Rectal smooth muscle tissue (tissue), 1 donor: ENCODE results near the gene RRN3.
A peak's percentile ranks its signal among the peaks of the same experiment; 100 is the strongest.
"Not testable (repeated sequence)": the region's sequence is repeated elsewhere in the genome, so short reads cannot be mapped to it uniquely, and the experiment has no call there.

ENCODE experiments used
- H3K27ac ChIP-seq: one replicate; pipeline ENCODE4 v1.7.0; 2013; ENCODE audit warnings: low read depth, low read length, inconsistent platforms
- H3K27me3 ChIP-seq: one replicate; pipeline ENCODE4 v1.7.0; 2013; ENCODE audit warnings: low read length; ENCODE audit not compliant: control insufficient read depth, insufficient read depth
- H3K36me3 ChIP-seq: one replicate; pipeline ENCODE4 v1.7.0; 2013; ENCODE audit warnings: low read length; ENCODE audit not compliant: control insufficient read depth, insufficient read depth
- H3K4me1 ChIP-seq: one replicate; pipeline ENCODE4 v1.7.0; 2013; ENCODE audit warnings: low read length; ENCODE audit not compliant: control insufficient read depth, insufficient read depth
- H3K4me3 ChIP-seq: one replicate; pipeline ENCODE4 v1.7.0; 2013; ENCODE audit warnings: low read length
- H3K9ac ChIP-seq: one replicate; pipeline ENCODE4 v1.7.0; 2013; ENCODE audit warnings: low read length

RRN3 gene

DNA sequence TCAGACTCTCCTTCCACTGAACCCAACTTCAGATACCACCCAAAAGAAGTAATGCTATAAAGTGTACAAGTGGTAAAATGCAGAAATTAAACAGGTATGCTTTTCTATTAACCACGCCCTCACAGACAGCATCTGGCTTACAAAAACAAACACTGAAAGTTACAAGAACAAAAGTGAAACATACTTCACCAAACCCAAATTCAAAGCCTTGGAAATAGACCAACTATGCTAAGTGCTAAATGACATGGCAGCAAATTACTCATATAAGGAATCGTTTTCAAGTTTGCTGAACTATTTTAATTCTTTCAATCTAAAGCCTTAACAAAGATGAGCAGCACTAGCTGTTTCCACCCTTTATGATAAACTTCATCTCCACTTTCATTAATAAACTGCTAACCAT, 17.9 kb downstream of the RRN3 start:
- H3K36me3 ChIP-seq, H3K4me3 ChIP-seq, H3K27me3 ChIP-seq, H3K9ac ChIP-seq, H3K27ac ChIP-seq, H3K4me1 ChIP-seq: not testable (repeated sequence)

DNA sequence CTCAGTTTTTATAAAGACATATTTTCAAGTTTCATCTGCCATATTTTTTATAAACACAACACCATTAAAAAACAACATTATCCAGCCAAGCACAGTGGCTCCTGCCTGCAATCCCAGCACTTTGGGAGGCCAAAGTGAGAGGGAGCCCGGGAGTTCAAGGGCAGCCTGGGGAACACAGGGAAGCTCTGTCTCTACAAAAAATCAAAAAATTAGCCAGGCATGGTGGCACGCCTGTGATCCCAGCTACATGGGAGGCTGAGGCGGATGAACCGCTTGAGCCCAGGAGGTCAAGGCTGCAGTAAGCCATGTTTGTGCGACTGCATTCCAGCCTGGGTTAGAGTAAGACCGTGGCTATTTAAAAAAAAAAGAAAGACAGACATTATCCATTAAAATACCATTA, 21.0 kb downstream of the RRN3 start:
- Histone ChIP-seq H3K27me3 (no peaks in the 10 kb centered on the region), H3K36me3 (peaks cover 7% of the 10 kb centered on the region), H3K4me3 (no peak overlapping the region), H3K9ac (no peak overlapping the region), H3K4me1 (no peaks in the 10 kb centered on the region), H3K27ac (no peak overlapping the region)

DNA sequence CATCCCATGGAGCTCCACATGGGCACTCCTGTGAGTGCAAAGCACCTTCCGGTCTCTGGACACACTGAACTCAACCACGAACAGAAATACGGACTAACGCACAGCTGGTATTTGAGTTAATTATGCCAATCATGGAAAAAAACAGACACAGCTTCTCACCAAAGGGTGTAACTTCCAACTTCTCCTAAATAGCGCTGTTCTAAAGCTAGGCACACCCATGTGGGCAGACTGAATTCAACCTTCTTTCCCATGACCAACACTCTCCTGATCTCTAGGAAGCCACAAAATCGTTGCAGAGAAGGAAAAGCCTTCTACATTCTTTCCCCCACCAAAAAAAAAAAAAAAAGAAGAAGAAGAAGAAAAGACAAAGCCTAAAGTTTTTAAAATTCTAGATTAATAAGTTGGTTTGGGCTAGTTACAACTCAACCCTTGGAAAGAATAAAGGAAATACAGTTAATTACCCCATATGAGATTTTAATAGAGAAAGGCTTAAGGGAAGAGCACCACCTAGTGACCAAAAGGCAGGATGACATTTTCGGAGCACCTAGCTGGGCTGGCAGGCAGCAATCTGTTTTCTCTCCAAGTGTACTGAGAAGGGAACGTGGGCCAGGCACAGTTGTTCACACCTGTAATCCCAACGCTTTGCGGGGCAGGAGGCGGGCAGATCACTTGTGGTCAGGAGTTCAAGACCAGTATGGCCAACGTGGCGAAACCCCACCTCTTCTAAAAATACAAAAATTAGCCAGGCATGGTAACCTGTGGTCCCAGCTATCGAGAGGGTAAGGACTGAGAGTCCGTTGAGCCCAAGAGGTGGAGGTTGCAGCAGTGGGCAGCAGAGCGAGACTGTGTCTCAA, 21.9 kb downstream of the RRN3 start:
- H3K9ac ChIP-seq, H3K27me3 ChIP-seq, H3K36me3 ChIP-seq, H3K4me3 ChIP-seq, H3K27ac ChIP-seq, H3K4me1 ChIP-seq: not testable (repeated sequence)

DNA sequence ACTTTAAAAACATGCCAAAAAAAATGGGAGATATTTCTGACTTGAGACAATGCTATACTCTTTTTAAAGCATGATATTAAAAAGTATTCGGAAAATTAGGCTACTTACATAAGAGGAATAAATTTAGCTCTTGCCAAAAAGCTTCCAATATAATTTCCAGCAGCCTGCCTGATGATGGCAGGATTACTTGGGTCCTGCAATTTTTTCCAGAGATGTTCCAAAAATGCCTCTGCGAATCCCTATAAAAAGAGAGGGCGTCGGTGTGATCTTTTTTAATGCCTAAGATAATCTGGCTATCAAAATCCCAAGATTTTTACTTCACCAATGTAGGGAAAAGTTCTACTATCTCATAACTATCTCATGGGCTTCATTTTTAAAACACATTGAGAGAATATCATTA, 23.1 kb downstream of the RRN3 start:
- H3K4me1 ChIP-seq, H3K4me3 ChIP-seq, H3K36me3 ChIP-seq, H3K27me3 ChIP-seq, H3K9ac ChIP-seq, H3K27ac ChIP-seq: not testable (repeated sequence)

DNA sequence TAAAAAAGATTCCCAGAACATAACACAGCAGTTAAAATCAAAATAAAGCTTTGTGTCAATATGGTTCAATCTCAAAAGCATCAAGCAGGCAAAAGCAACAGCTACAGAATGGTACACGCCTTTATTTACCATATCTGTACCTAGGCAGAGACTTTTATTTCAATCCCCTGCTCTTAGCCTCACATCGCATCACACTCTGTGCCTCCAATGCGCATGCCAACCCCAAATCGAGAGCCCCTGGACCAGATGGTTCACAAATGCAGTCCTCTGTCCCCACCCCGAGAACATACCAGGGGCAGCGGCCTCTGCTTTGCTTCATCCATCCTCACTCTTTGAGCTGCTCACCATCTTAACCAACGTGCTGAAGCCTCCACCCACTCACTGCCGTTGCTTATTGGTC, 27.4 kb downstream of the RRN3 start:
- not testable (repeated sequence) for H3K36me3 ChIP-seq, H3K4me3 ChIP-seq, H3K9ac ChIP-seq, H3K4me1 ChIP-seq, H3K27me3 ChIP-seq, H3K27ac ChIP-seq

DNA sequence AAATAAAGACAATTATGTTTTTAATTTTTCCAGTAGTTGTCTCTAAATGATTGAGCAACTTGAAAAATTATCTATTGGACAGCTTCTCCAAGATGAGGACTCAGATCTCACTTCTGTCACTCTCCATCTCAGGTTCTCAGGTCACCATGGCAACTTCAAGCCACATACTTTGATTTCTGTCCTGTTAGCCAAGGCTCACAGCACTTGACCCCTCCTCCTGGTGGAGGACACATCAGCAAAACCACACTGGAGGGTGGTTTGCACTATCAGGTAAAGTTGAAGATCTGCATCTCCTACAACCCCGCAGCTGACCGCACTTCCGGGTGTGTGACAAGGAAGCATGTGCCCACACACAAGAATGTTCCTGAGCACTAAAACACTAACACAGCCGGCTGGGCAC, 28.1 kb downstream of the RRN3 start:
- peaks cover 10% of the 10 kb centered on the region for H3K36me3 ChIP-seq
- H3K9ac ChIP-seq, H3K4me3 ChIP-seq, H3K4me1 ChIP-seq, H3K27me3 ChIP-seq, H3K27ac ChIP-seq: not testable (repeated sequence)

DNA sequence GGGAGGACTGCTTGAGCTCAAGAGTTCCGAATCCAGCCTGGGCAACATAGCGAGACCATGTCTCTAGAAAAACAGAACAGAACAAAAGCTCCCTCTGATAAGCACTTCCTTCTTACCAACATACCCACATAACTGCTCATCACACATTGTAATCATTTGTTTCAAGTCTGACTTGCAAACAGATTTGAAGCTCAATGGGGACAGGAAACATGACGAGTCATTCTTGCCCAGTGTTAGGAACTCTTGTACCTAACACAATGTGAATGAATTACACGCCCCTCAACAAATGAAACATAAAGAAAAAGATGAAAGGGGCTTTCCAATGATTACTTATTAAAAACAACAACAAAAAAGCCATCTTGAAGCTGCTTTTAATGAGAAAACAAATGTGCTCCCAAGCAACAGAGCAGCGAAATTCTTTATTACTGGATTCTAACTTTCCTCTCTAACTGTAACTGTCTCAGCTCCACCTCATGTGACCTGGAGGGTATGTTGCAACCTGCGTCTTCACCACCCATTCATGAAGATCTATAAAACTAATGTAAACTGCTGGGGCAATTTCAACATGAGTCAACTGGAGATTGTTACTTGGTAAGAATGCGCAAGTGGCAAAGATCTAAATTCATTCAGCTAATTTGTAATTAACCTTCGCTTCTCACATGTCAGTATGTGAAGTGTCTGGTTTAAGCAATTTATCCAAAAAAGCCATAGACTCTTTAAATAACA, 31.8 kb downstream of the RRN3 start:
- not testable (repeated sequence) for H3K27me3 ChIP-seq, H3K27ac ChIP-seq, H3K9ac ChIP-seq, H3K4me3 ChIP-seq, H3K4me1 ChIP-seq
- peaks cover 15% of the 10 kb centered on the region for H3K36me3 ChIP-seq

DNA sequence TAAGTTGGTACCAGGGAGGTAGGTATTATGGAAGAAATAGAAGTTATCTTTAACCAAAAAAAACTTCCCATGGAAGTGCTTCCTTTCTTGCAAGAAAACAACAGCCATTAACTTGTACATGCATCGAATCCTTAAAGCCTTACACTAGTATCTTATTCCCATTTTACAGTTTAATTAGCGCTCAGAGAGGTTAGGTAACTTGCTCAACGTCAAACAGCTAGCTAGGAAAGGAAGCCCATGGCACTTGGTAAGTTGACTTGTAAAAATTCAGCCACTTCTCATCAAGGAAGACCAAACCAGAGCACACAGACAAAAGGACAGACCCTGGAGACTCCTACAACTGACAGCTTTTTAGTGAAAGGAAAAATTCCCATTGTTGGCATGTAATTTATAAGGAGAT, 34.7 kb downstream of the RRN3 start:
- peaks cover 15% of the 10 kb centered on the region for H3K36me3 ChIP-seq
- H3K27ac ChIP-seq, result no peak overlapping the region
- peaks cover 3% of the 10 kb centered on the region for H3K4me1 ChIP-seq
- H3K4me3 ChIP-seq, result no peak overlapping the region
- no peaks in the 10 kb centered on the region for H3K27me3 ChIP-seq
- no peak overlapping the region for H3K9ac ChIP-seq

DNA sequence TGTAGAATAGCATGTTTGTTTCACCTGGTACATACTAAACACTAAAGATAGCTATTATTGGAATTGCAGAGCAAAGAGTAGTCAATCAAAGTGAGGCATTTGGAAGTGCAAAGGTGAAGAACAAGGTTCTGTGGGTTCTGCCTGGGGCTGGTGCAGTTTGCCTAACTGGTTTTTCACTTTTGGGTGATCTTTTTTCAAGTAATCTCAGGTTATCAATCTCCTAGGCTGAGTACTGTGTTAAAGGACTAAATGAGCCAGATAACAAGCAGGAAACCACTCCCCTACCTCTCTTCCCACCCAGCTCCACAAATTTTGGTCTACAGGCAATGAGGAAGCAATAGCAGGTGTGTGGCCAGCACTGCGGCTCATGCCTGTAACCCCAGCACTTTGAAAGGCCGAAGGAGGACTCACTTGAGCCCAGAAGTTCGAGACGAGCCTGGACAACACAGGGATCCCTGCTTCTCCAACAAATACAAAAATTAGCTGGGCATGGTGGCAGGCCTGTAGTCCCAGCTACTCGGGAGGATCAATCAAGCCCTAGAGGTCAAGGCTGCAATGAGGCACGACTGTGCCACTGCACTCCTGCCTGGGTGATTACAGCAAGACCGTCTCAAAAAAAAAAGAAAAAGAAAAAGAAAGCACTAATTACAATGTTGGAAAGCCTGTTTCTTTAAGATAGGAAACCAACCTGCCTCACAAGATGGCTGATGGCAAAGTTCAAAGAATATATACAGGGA, 36.2 kb downstream of the RRN3 start:
- Histone ChIP-seq H3K4me1 (peaks cover 3% of the 10 kb centered on the region), H3K36me3 (peaks cover 15% of the 10 kb centered on the region), H3K9ac (no peak overlapping the region), H3K4me3 (no peak overlapping the region), H3K27me3 (no peaks in the 10 kb centered on the region), H3K27ac (no peak overlapping the region)

DNA sequence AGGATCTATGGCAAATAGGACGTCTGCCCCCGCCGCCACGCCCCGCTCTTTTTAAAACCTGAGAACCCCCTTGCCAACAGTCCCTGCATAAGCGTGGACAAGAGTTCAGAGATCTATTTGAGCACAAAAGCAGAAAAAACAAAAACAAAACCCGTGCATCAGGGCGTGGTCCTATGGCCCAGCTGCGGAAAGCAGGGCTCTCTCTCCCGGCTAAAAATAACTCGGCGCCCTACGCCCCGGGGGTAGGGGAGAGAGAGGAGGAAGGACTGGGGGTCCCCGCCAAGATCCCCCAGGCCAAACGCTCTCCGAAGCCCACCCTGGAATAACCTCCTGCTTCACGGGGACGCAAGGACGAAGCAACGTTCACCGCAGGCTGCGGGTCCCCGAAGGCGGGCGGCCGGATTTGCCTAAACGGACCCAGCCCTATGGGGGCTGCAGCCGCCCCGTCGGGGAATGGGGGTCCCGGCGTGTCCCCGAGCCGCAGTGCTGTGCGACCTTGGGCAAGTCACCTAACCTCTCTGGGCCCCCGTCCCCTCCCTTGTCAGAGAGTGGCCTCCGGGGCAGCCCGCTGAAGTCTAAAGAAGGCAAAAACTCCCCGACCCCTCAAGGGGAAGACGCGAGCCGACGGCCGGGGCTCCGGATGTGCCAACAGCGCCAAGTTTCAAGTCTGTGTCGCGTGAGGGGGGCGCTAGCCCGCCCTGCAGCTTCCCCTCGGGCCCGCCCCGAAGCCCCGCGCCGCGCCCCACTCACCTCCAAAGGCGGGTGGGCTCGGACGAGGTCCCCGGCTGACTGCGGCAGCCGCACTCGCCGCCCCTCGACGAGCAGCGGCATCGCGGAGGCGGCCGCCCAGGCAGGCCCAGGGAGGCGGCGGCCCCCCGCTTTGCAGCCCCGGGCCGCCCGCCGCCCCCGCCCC, 38.7 kb downstream of the RRN3 start:
- Histone ChIP-seq H3K27ac (peak overlapping the region; percentile 80), H3K36me3 (peaks cover 3% of the 10 kb centered on the region), H3K9ac (peak overlapping the region; percentile 54), H3K4me3 (peak overlapping the region; percentile 93), H3K27me3 (no peaks in the 10 kb centered on the region), H3K4me1 (peaks cover 3% of the 10 kb centered on the region)

DNA sequence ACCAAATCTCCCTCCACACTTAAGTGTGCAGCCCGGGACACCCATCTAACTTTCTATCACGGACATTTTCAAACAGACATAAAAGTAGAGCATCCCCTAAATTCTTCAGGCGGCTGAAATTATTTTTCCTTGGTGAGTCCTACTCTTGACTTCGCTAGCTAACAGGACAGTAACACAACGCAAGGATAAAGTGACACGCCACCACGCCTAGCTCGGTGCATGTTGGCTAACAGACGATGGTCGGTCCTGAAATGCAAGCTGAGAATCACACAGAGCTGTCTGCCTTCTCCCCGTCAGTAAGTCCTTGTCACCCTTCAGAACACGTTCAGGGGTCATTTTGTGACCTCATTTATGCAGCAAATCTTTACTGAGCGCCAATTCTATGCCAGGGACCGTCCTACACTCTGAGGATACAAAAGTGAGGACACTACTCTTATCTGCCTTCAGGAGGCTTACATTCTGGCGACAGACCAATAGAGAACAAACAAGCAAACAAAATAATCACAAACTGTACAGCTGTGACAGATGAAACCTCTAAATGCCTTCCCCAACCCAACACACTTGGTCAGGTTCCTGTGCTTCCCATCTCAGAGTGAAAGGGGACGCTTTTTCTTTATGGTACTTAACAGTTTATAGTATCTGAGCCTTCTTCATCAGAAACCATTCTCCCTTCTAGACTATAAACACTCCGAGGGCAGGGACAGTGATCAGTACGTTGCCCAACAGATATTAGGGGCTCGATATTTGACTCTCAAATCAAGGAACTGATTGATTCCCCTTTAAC, 39.5 kb downstream of the RRN3 start:
- no peak overlapping the region for H3K9ac ChIP-seq
- no peaks in the 10 kb centered on the region for H3K27me3 ChIP-seq
- peaks cover 3% of the 10 kb centered on the region for H3K4me1 ChIP-seq
- H3K4me3 ChIP-seq, result peak overlapping the region; percentile 93
- peaks cover 3% of the 10 kb centered on the region for H3K36me3 ChIP-seq
- no peak overlapping the region for H3K27ac ChIP-seq
